HepG2 (cell line): ENCODE measurements around the gene CYP26A1. TPM values are rescaled to one million over a fixed set of nuclear protein-coding genes. Genes with fewer than 3 reads are reported as not detected.

Source experiments
- EHMT2 ChIP-seq: fragments of 200-600 bp; sonication (generic); IDR thresholded peaks from 2 replicates; pipeline ENCODE4 v1.7.0; 2017; ENCODE audit warnings: antibody characterized with exemption, low read depth, low read length, borderline replicate concordance
- EP300 ChIP-seq, 3 experiments: sonication (generic) in 1 of 3; formaldehyde crosslinking in 1 of 3; IDR thresholded peaks; 2 replicates each; pipeline versions ENCODE4 v1.5.1 to v1.6.1; 2011 to 2020; ENCODE audit warnings: low read depth in 2 of 3, low read length in 2 of 3, borderline replicate concordance in 1 of 3, improper control_type of control experiment in 1 of 3, mild to moderate bottlenecking in 1 of 3, missing genetic modification reagents in 1 of 3, moderate library complexity in 1 of 3
- FOSL1 ChIP-seq: sonication (generic); formaldehyde crosslinking; IDR thresholded peaks from 2 replicates; pipeline ENCODE4 v1.9.0; 2021; ENCODE audit warnings: missing genetic modification reagents, borderline replicate concordance
- HDAC2 ChIP-seq: sonication (generic); formaldehyde crosslinking; IDR thresholded peaks from 2 replicates; pipeline ENCODE4 v1.4.0; 2020; ENCODE audit warnings: missing genetic modification reagents
- IKZF4 ChIP-seq: sonication (generic); formaldehyde crosslinking; IDR thresholded peaks from 2 replicates; pipeline ENCODE4 v1.5.1; 2020; ENCODE audit warnings: borderline replicate concordance, mild to moderate bottlenecking, low read depth, missing genetic modification reagents; ENCODE audit errors: not compliant biosample characterization
- KLF9 ChIP-seq: IDR thresholded peaks from 2 replicates; pipeline ENCODE4 v1.6.1; 2016; ENCODE audit warnings: low read depth
- MEF2D ChIP-seq: sonication (generic); formaldehyde crosslinking; IDR thresholded peaks from 2 replicates; pipeline ENCODE4 v1.5.1; 2020; ENCODE audit warnings: mild to moderate bottlenecking, missing genetic modification reagents
- MLLT10 ChIP-seq: sonication (generic); formaldehyde crosslinking; IDR thresholded peaks from 2 replicates; pipeline ENCODE4 v1.4.0; 2020; ENCODE audit warnings: missing genetic modification reagents
- MZF1 ChIP-seq: sonication (generic); formaldehyde crosslinking; IDR thresholded peaks from 2 replicates; pipeline ENCODE4 v1.8.1; 2023; ENCODE audit warnings: mild to moderate bottlenecking, missing genetic modification reagents, borderline replicate concordance
- NBN ChIP-seq: fragments of 450-650 bp; conservative IDR thresholded peaks from 2 replicates; pipeline ENCODE4 v1.6.1; 2017
- NFE2 ChIP-seq: sonication (generic); formaldehyde crosslinking; IDR thresholded peaks from 2 replicates; pipeline ENCODE4 v1.4.0; 2020; ENCODE audit warnings: missing genetic modification reagents
- NONO ChIP-seq, 2 experiments: fragments of 450-650 bp in 1 of 2; sonication (generic) in 1 of 2; formaldehyde crosslinking in 1 of 2; IDR thresholded peaks in 1 of 2; conservative IDR thresholded peaks in 1 of 2; 2 replicates each; pipeline versions ENCODE4 v1.6.1 to v1.8.0; 2017 to 2022; ENCODE audit warnings: mild to moderate bottlenecking in 1 of 2, missing genetic modification reagents in 1 of 2, moderate library complexity in 1 of 2
- PCBP2 ChIP-seq: fragments of 200-400 bp; formaldehyde crosslinking; optimal IDR thresholded peaks from 2 replicates; pipeline ENCODE3; 2018; ENCODE audit warnings: low read length, low read depth; ENCODE audit not compliant: poor library complexity, severe bottlenecking
- PHF20 ChIP-seq: sonication (generic); formaldehyde crosslinking; IDR thresholded peaks from 2 replicates; pipeline ENCODE4 v1.5.0; 2020; ENCODE audit warnings: mild to moderate bottlenecking, missing genetic modification reagents
- RFX3 ChIP-seq: IDR thresholded peaks from 2 replicates; pipeline ENCODE4 v1.6.1; 2016; ENCODE audit warnings: missing biosample characterization, missing genetic modification reagents
- SRSF4 ChIP-seq: fragments of 200-400 bp; formaldehyde crosslinking; IDR thresholded peaks from one replicate; pipeline ENCODE4 v1.6.1; 2018; ENCODE audit warnings: mild to moderate bottlenecking, low read depth, low read length, moderate library complexity; ENCODE audit not compliant: poor library complexity, severe bottlenecking
- THYN1 ChIP-seq: sonication (generic); formaldehyde crosslinking; IDR thresholded peaks from 2 replicates; pipeline ENCODE4 v1.8.1; 2023; ENCODE audit warnings: low read depth, mild to moderate bottlenecking, moderate library complexity, missing genetic modification reagents, borderline replicate concordance
- TP53 ChIP-seq: sonication (generic); formaldehyde crosslinking; conservative IDR thresholded peaks from 2 replicates; pipeline ENCODE4 v1.4.0; 2020; ENCODE audit warnings: missing genetic modification reagents
- ZMYM4 ChIP-seq: sonication (generic); formaldehyde crosslinking; IDR thresholded peaks from 2 replicates; pipeline ENCODE4 v1.8.1; 2023; ENCODE audit warnings: mild to moderate bottlenecking, missing genetic modification reagents
- ZNF205 ChIP-seq: IDR thresholded peaks from 2 replicates; pipeline ENCODE4 v1.6.1; 2018; ENCODE audit warnings: missing biosample characterization, missing genetic modification reagents
- ZNF337 ChIP-seq: sonication (generic); formaldehyde crosslinking; IDR thresholded peaks from 2 replicates; pipeline ENCODE4 v1.5.1; 2020; ENCODE audit warnings: missing genetic modification reagents, low read depth, mild to moderate bottlenecking, borderline replicate concordance
- ZNF354B ChIP-seq: sonication (generic); formaldehyde crosslinking; IDR thresholded peaks from 2 replicates; pipeline ENCODE4 v1.8.0; 2022; ENCODE audit warnings: mild to moderate bottlenecking, missing genetic modification reagents
- ZNF652 ChIP-seq: IDR thresholded peaks from 2 replicates; pipeline ENCODE4 v1.6.1; 2016; ENCODE audit warnings: low read depth, borderline replicate concordance
- ZNF75D ChIP-seq: sonication (generic); formaldehyde crosslinking; IDR thresholded peaks from 2 replicates; pipeline ENCODE4 v1.8.1; 2023; ENCODE audit warnings: missing genetic modification reagents, mild to moderate bottlenecking, borderline replicate concordance
- ZNF788 ChIP-seq: sonication (generic); formaldehyde crosslinking; IDR thresholded peaks from 2 replicates; pipeline ENCODE4 v1.5.0; 2020; ENCODE audit warnings: mild to moderate bottlenecking, missing genetic modification reagents, borderline replicate concordance
- polyA plus RNA-seq, 8 experiments: library from polyadenylated mRNA; depleted of rRNA in 3 of 8; stranded (reverse) in 7 of 8; unstranded in 1 of 8; fragments of >200 nt; fragmentation: Illumina TruSeq in 4 of 8; extraction: Trizol in 4 of 8; gene quantifications; 2 replicates each; pipeline versions ENCODE4 v1.2.1 to v1.2.3, GENCODE V29; 2011 to 2016; ENCODE audit warnings: low read depth in 4 of 8, missing spikeins in 1 of 8, mixed read lengths in 1 of 8; ENCODE audit not compliant: insufficient read depth in 1 of 8
- total RNA-seq, 5 experiments: library from RNA; depleted of rRNA; stranded (reverse); fragments of >200 nt; fragmentation: Illumina TruSeq; extraction: Trizol; gene quantifications; 2 replicates each; pipeline ENCODE4 v1.2.3, GENCODE V29; 2016; ENCODE audit warnings: low read depth in 1 of 5
- TF ChIP-seq, protein P1 (sequence below): sonication (generic); formaldehyde crosslinking; IDR thresholded peaks from 2 replicates; pipeline ENCODE4 v1.4.0; 2020; ENCODE audit warnings: mild to moderate bottlenecking, missing genetic modification reagents
- TF ChIP-seq, protein P2 (sequence below): sonication (generic); formaldehyde crosslinking; IDR thresholded peaks from 2 replicates; pipeline ENCODE4 v1.5.0; 2020; ENCODE audit warnings: mild to moderate bottlenecking, missing genetic modification reagents

Gene CYP26A1
- total and polyA plus RNA-seq, 2 of the 13 experiments (the other 11 are each of a cell fraction or from before 2014, with no cell fraction given) = 0.15 TPM; not detected in 1

DNA sequence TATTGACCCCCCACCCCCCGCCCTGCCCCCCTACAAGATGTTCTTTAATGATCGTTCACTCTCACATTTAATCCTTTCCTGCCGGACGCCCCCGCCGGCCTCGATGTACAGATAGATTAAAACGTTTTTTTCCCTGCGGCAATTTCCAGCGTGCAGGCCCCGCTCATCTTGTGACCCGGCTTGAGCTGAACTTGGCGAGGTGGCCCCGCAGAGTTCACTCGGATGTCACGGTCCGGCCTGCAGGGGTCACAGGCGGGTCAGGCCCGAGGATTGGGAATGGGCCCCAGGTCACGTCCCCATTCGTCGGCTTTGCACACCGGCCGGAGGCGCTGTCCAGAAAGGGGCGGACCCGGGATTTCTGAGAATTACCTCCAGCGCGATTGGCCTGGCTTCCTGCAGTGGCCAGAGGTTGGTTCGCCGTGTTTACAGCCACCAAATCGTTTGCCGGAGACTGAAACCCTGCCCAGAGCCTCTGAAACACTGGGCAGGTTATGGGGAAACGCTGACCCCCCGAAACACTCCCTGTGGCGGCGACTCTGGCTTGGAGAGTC is 1.9 kb upstream of the CYP26A1 start (continued):
- TF ChIP-seq SRSF4 (no peak), ZNF337 (CRISPR knock-in tag) (no peak), ZNF354B (CRISPR knock-in tag) (no peak), MLLT10 (CRISPR knock-in tag) (no peak), HDAC2 (CRISPR knock-in tag) (peak; percentile 71; the same call in 1 of the 2 replicates), NBN (no peak), FOSL1 (CRISPR knock-in tag) (no peak), ZNF75D (CRISPR knock-in tag) (no peak), NFE2 (CRISPR knock-in tag) (no peak), MZF1 (CRISPR knock-in tag) (0 out of 2 replicates have a peak, but pooled peaks have one; percentile 62), EP300 (IDR thresholded peaks at IDR 0.05; ENCODE audit: low read depth in 2 of 2, low read length in 2 of 2) (peak in 1 of 2 experiments; percentile 45; a peak in 1 of 4 replicates), EP300 (CRISPR knock-in tag; IDR thresholded peaks at IDR 0.05; ENCODE audit: borderline replicate concordance) (no peak), ZNF652 (CRISPR knock-in tag) (no peak), RFX3 (no peak), ZNF788 (CRISPR knock-in tag) (no peak), THYN1 (CRISPR knock-in tag) (no peak), IKZF4 (CRISPR knock-in tag) (peak; percentile 26), PHF20 (CRISPR knock-in tag) (0 out of 2 replicates have a peak, but pooled peaks have one; percentile 30), NONO (IDR thresholded peaks at IDR 0.05) (no peak), NONO (CRISPR knock-in tag; conservative IDR thresholded peaks at IDR 0.05) (peak; percentile 60), ZMYM4 (CRISPR knock-in tag) (peak; percentile 83), ZNF205 (CRISPR knock-in tag) (0 out of 2 replicates have a peak, but pooled peaks have one; percentile 38), EHMT2 (no peak), TP53 (no peak), PCBP2 (no peak), MEF2D (CRISPR knock-in tag) (peak; percentile 74), KLF9 (no peak)
- TF ChIP-seq, protein P1, sequence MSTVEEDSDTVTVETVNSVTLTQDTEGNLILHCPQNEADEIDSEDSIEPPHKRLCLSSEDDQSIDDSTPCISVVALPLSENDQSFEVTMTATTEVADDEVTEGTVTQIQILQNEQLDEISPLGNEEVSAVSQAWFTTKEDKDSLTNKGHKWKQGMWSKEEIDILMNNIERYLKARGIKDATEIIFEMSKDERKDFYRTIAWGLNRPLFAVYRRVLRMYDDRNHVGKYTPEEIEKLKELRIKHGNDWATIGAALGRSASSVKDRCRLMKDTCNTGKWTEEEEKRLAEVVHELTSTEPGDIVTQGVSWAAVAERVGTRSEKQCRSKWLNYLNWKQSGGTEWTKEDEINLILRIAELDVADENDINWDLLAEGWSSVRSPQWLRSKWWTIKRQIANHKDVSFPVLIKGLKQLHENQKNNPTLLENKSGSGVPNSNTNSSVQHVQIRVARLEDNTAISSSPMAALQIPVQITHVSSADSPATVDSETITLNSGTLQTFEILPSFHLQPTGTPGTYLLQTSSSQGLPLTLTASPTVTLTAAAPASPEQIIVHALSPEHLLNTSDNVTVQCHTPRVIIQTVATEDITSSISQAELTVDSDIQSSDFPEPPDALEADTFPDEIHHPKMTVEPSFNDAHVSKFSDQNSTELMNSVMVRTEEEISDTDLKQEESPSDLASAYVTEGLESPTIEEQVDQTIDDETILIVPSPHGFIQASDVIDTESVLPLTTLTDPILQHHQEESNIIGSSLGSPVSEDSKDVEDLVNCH = no peak
- TF ChIP-seq, protein P2, sequence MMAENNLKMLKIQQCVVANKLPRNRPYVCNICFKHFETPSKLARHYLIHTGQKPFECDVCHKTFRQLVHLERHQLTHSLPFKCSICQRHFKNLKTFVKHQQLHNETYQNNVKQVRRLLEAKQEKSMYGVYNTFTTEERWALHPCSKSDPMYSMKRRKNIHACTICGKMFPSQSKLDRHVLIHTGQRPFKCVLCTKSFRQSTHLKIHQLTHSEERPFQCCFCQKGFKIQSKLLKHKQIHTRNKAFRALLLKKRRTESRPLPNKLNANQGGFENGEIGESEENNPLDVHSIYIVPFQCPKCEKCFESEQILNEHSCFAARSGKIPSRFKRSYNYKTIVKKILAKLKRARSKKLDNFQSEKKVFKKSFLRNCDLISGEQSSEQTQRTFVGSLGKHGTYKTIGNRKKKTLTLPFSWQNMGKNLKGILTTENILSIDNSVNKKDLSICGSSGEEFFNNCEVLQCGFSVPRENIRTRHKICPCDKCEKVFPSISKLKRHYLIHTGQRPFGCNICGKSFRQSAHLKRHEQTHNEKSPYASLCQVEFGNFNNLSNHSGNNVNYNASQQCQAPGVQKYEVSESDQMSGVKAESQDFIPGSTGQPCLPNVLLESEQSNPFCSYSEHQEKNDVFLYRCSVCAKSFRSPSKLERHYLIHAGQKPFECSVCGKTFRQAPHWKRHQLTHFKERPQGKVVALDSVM = no peak
